HG03135 (cell line): ENCODE results near the gene ALDH1B1.

Experiments
- ATAC-seq: cut with Tn5 transposase; IDR thresholded peaks from one replicate; pipeline ENCODE4 v1.9.1; 2021; ENCODE audit warnings: mild to moderate bottlenecking, moderate library complexity; ENCODE audit not compliant: unreplicated experiment

Gene ALDH1B1

DNA sequence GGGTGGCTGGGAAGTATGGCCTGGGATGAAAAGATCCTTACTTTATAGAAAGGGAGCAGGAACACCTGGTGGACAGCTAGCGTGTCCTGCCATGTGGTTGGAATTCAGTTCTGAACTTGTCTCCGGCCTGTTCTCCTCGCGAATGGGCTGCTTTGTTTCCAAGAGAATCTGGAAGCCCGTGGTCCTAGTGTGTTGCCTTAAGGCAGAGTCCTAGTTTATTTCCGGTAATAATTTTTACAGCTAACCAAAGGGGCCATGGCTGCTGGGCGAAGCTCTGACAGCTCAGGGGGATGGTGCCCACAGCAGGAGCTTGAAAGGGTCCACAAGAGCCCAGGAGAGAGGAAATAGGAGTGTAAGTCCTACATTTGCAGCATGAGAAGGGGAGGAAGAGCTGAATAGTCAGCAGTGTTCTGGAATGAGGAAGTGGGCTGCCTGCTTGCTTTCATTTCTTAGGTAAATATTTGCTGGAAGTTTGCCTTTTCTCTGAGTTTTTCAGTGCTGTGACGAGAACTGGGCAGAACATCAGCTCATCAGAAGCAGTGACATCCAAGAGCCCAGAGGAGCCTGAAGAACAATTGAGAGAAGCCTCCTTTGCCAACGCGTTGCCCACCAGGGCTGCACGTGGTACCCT, 44.8 kb downstream of the ALDH1B1 start:
- ATAC-seq = no peak

DNA sequence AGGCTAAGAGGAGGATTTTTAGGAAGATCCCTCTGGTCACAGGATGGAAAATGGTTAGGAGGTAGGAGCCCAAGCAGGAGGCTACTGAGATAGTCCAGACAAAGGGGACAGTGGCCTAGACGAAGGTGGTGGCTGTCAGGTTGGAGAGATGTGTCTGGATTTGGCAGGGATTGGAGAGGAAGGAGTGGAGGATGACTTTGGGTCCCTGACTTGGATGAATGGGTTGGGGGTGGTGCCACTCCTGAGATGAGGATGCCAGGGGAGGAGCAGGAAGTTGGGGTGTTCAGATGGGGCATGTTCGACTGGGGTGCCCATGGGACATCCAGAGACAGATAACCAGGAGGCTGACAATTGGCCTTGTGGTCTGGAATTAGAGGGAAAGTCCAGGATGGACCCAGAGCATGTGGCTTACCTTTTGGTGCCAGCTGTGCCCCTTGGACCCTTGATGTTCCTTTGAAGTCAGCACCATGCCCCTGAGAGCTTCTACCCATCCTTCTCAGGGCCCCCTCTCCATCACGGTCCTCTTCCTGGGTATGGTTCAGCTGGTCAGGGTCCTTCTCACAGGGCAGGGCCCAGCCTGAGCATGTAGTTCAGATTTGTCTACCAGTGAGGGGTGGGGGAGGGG, 46.9 kb downstream of the ALDH1B1 start:
- no peak for ATAC-seq

DNA sequence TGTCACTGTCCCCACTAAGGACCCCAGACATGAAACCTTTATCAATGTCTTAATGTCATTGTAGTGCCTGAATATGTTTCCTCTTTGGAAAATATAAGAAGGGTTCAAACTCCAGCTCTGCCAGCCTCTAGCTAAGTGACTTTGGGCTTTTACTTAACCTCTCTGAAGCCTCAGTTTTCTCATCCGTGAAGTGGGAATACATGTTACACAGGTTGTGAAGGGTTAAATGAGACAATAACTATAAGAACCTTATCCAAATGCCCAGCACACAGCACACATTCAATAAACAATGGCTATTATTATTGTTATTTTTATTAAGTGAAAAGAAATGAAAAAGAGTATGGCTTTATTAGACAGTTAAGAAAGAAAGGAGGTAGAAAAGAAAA, 47.4 kb downstream of the ALDH1B1 start:
- ATAC-seq = no peak

DNA sequence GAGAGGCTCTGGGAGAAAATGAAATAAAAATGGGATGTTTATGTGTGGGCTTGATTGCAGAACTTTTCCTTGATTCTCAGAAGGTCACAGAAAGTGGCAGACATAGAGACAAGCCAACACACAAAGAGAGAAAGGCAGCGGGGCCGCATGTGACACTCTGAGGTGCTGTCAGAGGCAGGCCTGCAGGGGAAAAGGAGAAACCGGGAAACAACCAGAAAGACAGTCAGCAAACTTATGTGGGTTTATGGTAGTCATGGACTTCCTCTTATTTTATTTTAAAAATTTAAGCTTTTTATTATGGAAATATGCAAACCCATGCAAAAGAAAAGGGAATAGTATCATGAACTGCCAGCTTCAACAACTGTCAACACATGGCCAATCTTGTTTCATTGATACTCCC, 48.0 kb downstream of the ALDH1B1 start:
- ATAC-seq = no peak

DNA sequence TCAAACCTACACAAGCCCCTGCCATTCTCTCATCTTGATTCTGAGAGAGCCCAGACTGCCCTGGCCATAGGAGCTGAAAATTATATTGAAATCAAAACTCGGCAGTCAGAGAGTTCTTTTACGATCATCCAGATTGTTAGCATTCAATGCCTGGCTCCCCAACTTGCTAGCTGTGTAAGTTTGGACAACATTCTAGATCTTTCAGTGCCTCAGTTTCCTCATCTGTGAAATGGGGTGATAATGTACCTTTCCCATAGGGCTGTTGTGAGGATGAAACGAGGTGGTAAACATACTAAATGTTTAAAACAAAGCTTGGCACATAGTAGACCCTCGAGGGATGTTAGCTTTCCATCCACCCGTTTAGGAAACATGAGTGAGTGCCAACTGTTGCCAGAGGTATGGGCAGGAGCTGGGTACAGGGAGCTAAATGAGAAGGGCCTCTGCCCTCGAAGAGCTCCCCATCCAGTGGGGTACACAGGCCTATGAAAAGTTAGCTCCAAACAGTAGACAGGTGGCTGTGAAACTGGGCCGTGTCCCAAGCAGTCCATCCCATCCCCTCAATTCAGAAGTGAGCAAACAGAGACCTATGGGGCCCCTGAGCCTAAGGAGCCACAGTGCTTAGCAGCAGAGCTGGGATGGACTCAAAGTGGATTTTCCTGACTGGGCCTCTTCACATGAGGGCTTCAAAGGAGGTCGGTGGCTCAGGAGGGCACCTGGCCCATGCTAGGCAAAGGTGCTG, 49.0 kb downstream of the ALDH1B1 start:
- no peak for ATAC-seq

DNA sequence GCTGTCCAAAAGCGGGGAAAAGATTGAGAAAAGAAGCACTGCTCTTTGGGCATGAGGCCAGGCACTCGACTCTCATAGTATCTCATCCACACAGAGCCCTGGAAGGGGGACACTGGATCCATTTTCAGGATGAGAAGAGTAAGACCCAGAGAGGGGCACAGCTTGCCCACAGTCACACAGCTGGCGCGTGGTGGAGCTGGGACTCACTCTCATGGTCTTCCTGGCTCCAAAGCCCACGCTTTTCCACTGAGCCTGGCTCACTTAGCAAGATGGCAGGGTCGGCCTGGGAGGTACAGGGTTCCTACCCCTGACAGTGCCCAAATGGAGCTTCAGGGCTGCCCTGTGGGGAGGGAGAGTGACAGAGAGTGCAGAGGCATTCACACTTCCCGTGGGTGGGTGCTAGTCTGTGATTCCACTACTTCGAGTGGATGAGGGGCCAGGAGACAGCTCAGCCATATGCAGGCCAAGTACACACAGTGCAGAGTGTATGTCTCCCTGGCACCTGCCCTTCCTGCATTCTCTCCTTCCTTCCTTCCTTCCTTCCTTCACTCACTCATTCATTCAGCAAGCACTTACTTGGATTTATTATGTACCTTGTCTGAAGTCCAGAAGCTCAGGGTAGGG, 50.1 kb downstream of the ALDH1B1 start:
- no peak for ATAC-seq

DNA sequence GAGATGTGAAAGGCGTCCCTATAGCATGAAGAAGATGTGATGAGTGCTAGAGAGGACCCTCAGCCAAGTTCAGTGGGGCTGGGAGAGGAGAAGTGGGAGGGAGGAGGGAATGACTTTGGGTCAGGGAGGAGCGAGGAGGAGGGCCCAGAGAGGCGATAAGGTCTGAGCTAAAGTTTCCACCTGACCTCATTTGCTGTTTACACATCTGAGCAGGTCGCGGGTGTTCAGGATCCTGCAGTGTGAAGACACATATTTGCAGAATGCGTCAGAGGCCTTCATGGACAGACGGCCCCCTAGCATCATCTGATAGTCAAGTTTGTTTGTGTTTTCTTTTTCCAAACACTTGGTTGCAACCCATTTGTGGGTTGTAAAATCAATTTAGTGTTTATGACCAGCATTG, 50.7 kb downstream of the ALDH1B1 start:
- ATAC-seq = no peak

DNA sequence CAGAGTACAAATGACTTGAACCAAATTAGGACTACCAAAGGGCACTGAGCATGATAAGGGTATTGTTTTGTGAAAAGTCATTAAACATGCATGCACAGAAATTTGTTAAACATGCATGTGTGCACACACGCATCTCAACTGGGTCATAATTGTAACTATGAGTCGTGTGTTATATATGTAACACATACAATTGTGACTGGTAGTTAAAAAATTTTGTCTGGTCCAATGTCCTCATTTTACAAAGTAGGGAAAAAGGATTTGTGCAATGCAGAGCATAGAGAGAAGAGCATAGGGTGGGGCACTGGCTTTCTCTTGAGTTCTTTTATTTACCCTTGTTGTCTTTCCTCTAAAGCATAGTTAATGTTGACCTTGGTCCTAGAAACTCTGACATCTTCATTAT, 51.1 kb downstream of the ALDH1B1 start:
- ATAC-seq = no peak

DNA sequence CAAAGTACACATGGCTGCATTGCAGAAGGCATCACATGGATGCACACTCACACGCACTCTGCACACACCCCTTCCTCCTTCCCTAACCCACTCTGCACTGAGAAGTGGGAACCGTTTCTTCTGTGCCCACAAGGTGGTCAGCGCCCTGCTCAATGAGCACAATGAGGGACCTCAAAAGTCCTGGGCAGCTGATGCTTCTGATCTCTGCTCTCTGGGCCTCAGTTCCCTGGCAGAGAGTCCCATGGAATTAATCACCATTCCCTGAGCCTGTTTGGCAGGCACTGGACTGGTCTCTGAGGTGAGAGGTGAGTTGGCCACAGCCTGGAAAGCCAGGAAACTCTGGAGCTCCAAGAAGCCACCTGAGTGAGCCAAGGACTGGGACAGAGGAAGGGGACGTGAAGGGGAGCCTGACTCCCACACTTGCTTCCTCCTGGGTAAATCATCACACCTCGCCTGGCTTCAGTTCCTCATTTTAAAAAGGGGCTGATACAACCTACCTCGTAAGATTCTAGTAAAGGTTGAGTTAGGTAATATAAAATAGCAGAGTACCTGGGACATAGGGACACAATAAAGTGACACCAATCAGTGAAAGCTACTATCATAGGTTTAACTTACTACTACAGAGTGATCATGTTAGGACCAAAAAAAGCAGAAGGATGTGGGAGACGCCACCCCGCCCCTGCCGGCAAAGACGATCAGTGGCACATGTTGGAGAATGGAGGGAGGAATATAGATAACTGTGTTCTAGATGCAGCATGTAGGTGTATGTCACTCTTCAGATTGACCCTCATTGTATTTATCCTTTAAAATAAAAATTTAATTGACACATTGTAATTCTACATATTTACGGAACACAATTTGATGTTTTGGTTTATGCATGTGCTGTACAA, 52.9 kb downstream of the ALDH1B1 start:
- peak; percentile 94 for ATAC-seq

DNA sequence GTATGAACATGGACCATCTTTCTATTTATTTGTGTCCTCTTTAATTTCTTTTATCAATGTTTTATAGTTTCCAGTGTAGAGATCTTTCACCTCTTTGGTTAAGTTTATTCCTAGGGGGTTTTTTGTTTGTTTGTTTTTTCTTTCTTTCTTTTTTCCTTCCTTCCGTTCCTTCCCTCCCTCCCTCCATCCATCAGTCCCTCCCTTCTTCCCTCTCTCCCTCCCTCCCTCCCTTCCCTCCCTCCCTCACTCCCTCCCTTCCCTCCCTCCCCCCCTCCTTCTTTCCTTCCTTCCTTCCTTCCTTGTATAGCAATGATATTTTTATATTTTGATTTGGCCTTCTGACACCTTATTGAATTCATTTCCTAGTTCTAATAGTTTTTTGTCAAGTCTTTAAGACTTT, 55.2 kb downstream of the ALDH1B1 start:
- ATAC-seq = no peak
